Liver (tissue), 9 donors: Measurements from ENCODE around the gene CRADD. TPM values are rescaled to one million over a fixed set of nuclear protein-coding genes. Genes with fewer than 3 reads are reported as not detected.

Experiments
- DNase-seq: peaks from one replicate; pipeline ENCODE4 v3.0.0-alpha.2; 2017; ENCODE audit warnings: low spot score
- H3K27ac ChIP-seq, 2 donors: one replicate each; pipeline ENCODE4 v1.7.0; 2013; ENCODE audit warnings: inconsistent platforms in 2 of 2, low read length in 2 of 2, control low read depth in 1 of 2, low read depth in 1 of 2, mild to moderate bottlenecking in 1 of 2
- H3K27me3 ChIP-seq, 4 donors: one replicate each; pipeline versions ENCODE4 v1.6.1 to v1.7.0; 2013; ENCODE audit warnings: low read length in 3 of 4, inconsistent platforms in 1 of 4, mild to moderate bottlenecking in 1 of 4, moderate library complexity in 1 of 4; ENCODE audit not compliant: control insufficient read depth in 4 of 4, insufficient read depth in 4 of 4
- H3K36me3 ChIP-seq, 4 donors: one replicate each; pipeline versions ENCODE4 v1.6.1 to v1.7.0; 2013; ENCODE audit warnings: low read length in 3 of 4, mild to moderate bottlenecking in 3 of 4, low read depth in 1 of 4, moderate library complexity in 1 of 4; ENCODE audit not compliant: control insufficient read depth in 4 of 4, insufficient read depth in 3 of 4
- H3K4me1 ChIP-seq, 4 donors: one replicate each; pipeline versions ENCODE4 v1.6.1 to v1.7.0; 2013; ENCODE audit warnings: low read length in 3 of 4, mild to moderate bottlenecking in 3 of 4, moderate library complexity in 1 of 4; ENCODE audit not compliant: control insufficient read depth in 4 of 4, insufficient read depth in 4 of 4
- H3K4me3 ChIP-seq, 3 donors: one replicate each; pipeline versions ENCODE4 v1.6.1 to v1.7.0; 2013; ENCODE audit warnings: low read length in 3 of 3, control low read depth in 1 of 3, low read depth in 1 of 3, mild to moderate bottlenecking in 1 of 3
- H3K9ac ChIP-seq, 2 donors: one replicate each; pipeline ENCODE4 v1.7.0; 2013; ENCODE audit warnings: low read length in 2 of 2, mild to moderate bottlenecking in 2 of 2, moderate library complexity in 2 of 2, control low read depth in 1 of 2, low read depth in 1 of 2
- H3K9me3 ChIP-seq, 4 donors: one replicate each; pipeline versions ENCODE4 v1.6.1 to v1.7.0; 2013; ENCODE audit warnings: low read length in 3 of 4; ENCODE audit not compliant: control insufficient read depth in 4 of 4
- ATF3 ChIP-seq: IDR thresholded peaks from 2 replicates; pipeline ENCODE4 v1.6.1; 2016; ENCODE audit warnings: antibody characterized with exemption
- EGR1 ChIP-seq, 2 donors: IDR thresholded peaks; 2 replicates each; pipeline ENCODE4 v1.6.1; 2016 to 2018; ENCODE audit warnings: antibody characterized with exemption in 2 of 2, low read depth in 2 of 2
- FOXA1 ChIP-seq: IDR thresholded peaks from 2 replicates; pipeline ENCODE4 v1.6.1; 2016; ENCODE audit warnings: antibody characterized with exemption
- FOXA2 ChIP-seq: IDR thresholded peaks from 2 replicates; pipeline ENCODE4 v1.6.1; 2016; ENCODE audit warnings: antibody characterized with exemption
- GABPA ChIP-seq, 2 donors: IDR thresholded peaks in 1 of 2; conservative IDR thresholded peaks in 1 of 2; 2 replicates each; pipeline ENCODE4 v1.6.1; 2016; ENCODE audit warnings: antibody characterized with exemption in 2 of 2, mild to moderate bottlenecking in 1 of 2, moderate library complexity in 1 of 2
- HNF4G ChIP-seq: IDR thresholded peaks from 2 replicates; pipeline ENCODE4 v1.6.1; 2016; ENCODE audit warnings: antibody characterized with exemption
- NR2F2 ChIP-seq: IDR thresholded peaks from 2 replicates; pipeline ENCODE4 v1.6.1; 2016; ENCODE audit warnings: antibody characterized with exemption
- REST ChIP-seq: IDR thresholded peaks from 2 replicates; pipeline ENCODE4 v1.6.1; 2016; ENCODE audit warnings: antibody characterized with exemption, mild to moderate bottlenecking
- RXRA ChIP-seq, 2 donors: IDR thresholded peaks; 2 replicates each; pipeline ENCODE4 v1.6.1; 2017 to 2018; ENCODE audit warnings: antibody characterized with exemption in 2 of 2, mild to moderate bottlenecking in 1 of 2
- TAF1 ChIP-seq: conservative IDR thresholded peaks from 2 replicates; pipeline ENCODE4 v1.6.1; 2016; ENCODE audit warnings: antibody characterized with exemption, mild to moderate bottlenecking
- YY1 ChIP-seq: IDR thresholded peaks from 2 replicates; pipeline ENCODE4 v1.6.1; 2016; ENCODE audit warnings: antibody characterized with exemption, mild to moderate bottlenecking
- WGBS: extraction: QIAGEN DNeasy Blood & Tissue Kit; methylation state at CpG from one replicate; pipeline ENCODE4 v1.1.7; 2013; 5-methylcytosine and 5-hydroxymethylcytosine counted together
- polyA plus RNA-seq, 2 donors: library from polyadenylated mRNA; stranded (reverse) in 1 of 2; unstranded in 1 of 2; fragments of 200-250 nt in 1 of 2; fragments of >200 nt in 1 of 2; fragmentation: Nextera tagmentation in 1 of 2; extraction: Ambion mirVana in 1 of 2; gene quantifications; one replicate each; pipeline versions ENCODE4 v1.2.1 to v1.2.3, GENCODE V29; 2013 to 2015
- total RNA-seq, 2 donors: library from RNA; depleted of rRNA; stranded (reverse); fragments of >200 nt; gene quantifications; one replicate each; pipeline ENCODE4 v1.2.3, GENCODE V29; 2014
- TF ChIP-seq, protein P1 (sequence below): fragments of 150-350 bp; IDR thresholded peaks from 2 replicates; pipeline ENCODE4 v1.5.1; 2017; ENCODE audit warnings: improper control_type of control experiment, low read depth, low read length; ENCODE audit not compliant: missing input control
- donor health status: healthy.
- donor health status: healthy.
- donor health status: healthy.
- donor health status: healthy.
- donor health status: healthy.

Gene CRADD
- total and polyA plus RNA-seq, 4 donors = 19.4 to 48.9 (median 29.6) TPM

- TF ChIP-seq FOXA2 = no peak
- no peak for TF ChIP-seq REST
- TF ChIP-seq, protein P1, sequence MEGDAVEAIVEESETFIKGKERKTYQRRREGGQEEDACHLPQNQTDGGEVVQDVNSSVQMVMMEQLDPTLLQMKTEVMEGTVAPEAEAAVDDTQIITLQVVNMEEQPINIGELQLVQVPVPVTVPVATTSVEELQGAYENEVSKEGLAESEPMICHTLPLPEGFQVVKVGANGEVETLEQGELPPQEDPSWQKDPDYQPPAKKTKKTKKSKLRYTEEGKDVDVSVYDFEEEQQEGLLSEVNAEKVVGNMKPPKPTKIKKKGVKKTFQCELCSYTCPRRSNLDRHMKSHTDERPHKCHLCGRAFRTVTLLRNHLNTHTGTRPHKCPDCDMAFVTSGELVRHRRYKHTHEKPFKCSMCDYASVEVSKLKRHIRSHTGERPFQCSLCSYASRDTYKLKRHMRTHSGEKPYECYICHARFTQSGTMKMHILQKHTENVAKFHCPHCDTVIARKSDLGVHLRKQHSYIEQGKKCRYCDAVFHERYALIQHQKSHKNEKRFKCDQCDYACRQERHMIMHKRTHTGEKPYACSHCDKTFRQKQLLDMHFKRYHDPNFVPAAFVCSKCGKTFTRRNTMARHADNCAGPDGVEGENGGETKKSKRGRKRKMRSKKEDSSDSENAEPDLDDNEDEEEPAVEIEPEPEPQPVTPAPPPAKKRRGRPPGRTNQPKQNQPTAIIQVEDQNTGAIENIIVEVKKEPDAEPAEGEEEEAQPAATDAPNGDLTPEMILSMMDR = no peak
- no peak for TF ChIP-seq YY1
- TF ChIP-seq RXRA (IDR thresholded peaks at IDR 0.05) = no peak
- TF ChIP-seq FOXA1 = no peak
- TF ChIP-seq EGR1 (IDR thresholded peaks at IDR 0.05; ENCODE audit: low read depth in 2 of 2) = no peak
- TF ChIP-seq TAF1 = no peak
- no peak for TF ChIP-seq ATF3
- no peak for TF ChIP-seq GABPA (IDR thresholded peaks at IDR 0.05 in 1 of 2, conservative IDR thresholded peaks at IDR 0.05 in 1 of 2)
- TF ChIP-seq NR2F2 = no peak
- TF ChIP-seq HNF4G = no peak
- Histone ChIP-seq H3K27ac (no peak overlapping the region), H3K9ac (no peak overlapping the region)
Observed at GRCh38 chr12:93827179-93827578, 150.0 kb downstream of the CRADD start.

GRCh38 chr12:93827669-93828068 is 150.5 kb downstream of the CRADD start:
- DNase-seq = no peak
- TF ChIP-seq REST (no peak), NR2F2 (no peak), RXRA (IDR thresholded peaks at IDR 0.05) (no peak)
- Histone ChIP-seq H3K4me3 (no peak overlapping the region), H3K9me3 (no peaks in the 10 kb centered on the region), H3K36me3 (peaks cover 0 to 3% (median 1%) of the 10 kb centered on the region in 4 donors), H3K4me1 (peaks cover 0 to 11% (median 6%) of the 10 kb centered on the region in 4 donors), H3K27ac (no peak overlapping the region), H3K27me3 (no peaks in the 10 kb centered on the region), H3K9ac (no peak overlapping the region)
- WGBS = 96% methylated on average over 2 of the region's 2 CpGs

More at GRCh38 chr12:93827179-93827578, 150.0 kb downstream of the CRADD start:
- Histone ChIP-seq H3K4me3 (no peak overlapping the region), H3K9me3 (no peaks in the 10 kb centered on the region), H3K4me1 (peaks cover 0 to 11% (median 6%) of the 10 kb centered on the region in 4 donors), H3K27me3 (no peaks in the 10 kb centered on the region), H3K36me3 (peaks cover 0 to 3% (median 1%) of the 10 kb centered on the region in 4 donors)
- DNase-seq = no peak
- WGBS = 68% methylated on average over 6 of the region's 6 CpGs
